ENCODE results near the gene NHSL2.
A peak's percentile ranks its signal among the peaks of the same experiment; 100 is the strongest.
"Not testable (repeated sequence)": the region's sequence is repeated elsewhere in the genome, so short reads cannot be mapped to it uniquely, and the experiment has no call there.

NHSL2 gene

GRCh38 chrX:71910643-71910985 lies at the start of gene NHSL2:
Gene NHSL2 (plus strand): TSS chrX:71910845.
- no peak for DNase-seq (ENCODE audit: low read depth)

DNA sequence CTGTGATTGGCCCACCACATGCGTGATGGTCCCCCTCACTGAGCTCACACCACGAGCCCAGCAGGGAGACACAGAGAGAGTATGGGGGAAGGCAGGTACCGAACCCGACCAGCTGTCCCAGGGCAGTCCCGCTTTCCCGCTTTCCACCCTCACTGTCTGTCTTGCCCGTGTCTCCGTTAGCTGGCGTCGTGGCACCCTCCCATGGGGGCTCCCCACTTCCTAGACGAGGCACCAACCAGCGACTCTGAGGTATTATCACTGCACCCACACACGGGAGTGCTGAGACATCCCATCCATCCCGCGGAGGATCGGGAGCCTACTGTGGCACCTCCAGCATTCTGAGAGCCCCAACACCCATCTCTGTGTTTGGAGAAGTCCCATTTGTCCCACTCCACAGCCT lies 43.0 kb upstream of the NHSL2 start:
- no peak for DNase-seq (ENCODE audit: low read depth)

- DNase-seq (ENCODE audit: low read depth): not testable (repeated sequence)
Observed at GRCh38 chrX:71869566-71869965, 41.1 kb upstream of the NHSL2 start.

DNA sequence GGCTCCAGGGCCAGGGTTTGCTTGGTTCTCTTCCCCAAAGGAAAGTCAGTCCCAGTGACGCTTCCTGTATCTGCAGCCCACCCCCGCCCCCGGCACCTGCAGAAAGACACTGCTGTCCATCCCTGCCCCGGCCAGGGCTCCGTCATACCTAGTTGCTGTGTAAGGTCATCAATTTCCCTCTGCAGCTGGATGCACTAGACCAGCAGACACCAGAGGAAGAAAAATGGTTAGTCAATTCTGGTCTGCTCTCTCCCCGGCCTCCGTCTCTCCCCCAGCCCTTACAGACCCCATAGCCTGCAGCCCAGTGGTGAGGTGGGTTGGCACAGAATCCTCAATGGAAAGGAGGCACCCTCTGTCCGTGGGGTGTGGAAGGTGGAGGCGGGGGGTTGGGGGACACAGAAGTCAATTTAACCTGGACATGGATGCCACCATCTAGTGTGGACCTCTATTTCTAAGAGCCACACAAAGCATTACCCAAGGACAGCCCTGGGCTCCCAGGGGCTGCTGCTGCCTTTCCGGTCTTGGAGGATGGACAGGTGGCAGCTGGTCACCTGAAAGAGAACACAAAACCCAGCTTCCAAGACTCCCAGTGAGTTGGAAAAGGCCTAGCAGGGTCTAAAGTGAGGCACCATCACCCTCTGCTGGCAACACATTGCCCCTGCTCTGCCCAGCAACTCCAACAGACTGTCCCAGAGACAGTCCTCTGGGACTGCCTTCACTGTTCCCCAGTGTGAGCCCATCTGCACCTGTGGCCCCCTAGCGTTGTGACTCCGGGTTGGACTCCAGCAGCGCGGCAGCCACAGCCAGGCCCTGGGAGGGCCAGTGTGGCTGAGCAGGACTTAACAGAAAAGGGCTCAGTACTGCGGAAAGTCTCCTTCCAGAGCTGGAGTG lies 40.2 kb upstream of the NHSL2 start:
- peak; percentile 4 for DNase-seq (ENCODE audit: low read depth)

DNA sequence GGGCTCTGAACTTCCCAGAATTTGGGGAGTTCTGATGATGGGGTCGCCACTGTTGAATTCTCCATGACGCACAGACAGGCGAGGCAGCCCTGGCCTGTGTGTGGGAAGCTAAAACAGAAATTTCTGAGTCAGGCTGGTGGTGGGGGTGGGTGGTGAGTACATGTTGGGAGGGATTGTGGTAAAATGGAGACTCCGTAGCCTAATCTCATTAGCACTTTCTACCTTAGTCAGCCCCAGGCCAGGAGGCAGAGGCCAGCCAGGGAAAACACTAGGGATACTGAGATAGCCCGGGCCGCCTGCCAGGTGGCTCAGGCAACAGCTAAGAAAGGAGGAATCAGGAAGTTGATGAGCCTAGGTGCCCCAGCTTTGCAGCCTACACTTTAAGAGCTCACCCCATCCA lies 39.3 kb upstream of the NHSL2 start:
- peak; percentile 85 for DNase-seq (ENCODE audit: low read depth)

- DNase-seq (ENCODE audit: low read depth): no peak
Observed at GRCh38 chrX:71872542-71873458, 37.8 kb upstream of the NHSL2 start.

DNA sequence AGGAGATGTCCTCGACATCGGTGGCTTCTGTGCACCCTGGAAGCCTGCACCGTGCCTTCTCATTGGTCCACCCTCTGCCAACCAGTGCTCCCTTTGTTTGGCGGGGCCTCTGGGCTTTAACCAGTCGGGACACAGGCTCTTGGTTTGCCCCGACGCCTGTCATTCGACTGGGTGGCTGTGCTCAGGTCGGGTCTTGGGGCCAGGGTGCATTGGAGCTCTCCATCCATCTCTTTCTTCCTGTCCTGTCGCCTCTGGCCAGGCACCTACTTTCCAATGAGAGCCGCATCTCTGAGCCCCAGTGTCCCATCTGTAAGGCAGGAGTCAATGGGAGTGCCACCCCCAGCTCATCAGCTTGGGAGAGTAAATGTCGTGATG lies 37.2 kb upstream of the NHSL2 start:
- no peak for DNase-seq (ENCODE audit: low read depth)

GRCh38 chrX:71876841-71877240 lies 33.8 kb upstream of the NHSL2 start:
- DNase-seq (ENCODE audit: low read depth): not testable (repeated sequence)

- DNase-seq (ENCODE audit: low read depth): no peak
Observed at GRCh38 chrX:71885099-71885498, 25.5 kb upstream of the NHSL2 start.

GRCh38 chrX:71895607-71896006 lies 15.0 kb upstream of the NHSL2 start:
- no peak for DNase-seq (ENCODE audit: low read depth)

DNA sequence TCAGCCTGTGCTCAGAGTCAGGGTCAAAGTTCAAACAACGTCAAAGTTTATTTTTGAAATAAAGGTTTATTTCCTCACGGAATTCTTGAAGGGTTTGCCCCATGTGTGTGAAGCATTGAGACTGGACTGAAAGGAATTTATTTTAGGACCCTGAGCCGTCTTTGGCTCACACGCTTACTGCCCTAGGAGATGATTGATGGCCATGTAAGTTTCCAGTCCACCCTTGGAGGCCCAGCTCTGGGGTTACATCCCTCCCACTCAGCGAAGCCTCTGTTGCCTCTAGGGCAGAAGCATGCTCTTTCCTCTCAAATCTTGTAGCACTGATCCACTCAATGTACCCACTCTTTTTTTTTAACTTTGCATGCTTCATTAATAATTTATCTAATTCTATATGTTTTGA lies 4.5 kb upstream of the NHSL2 start:
- DNase-seq (ENCODE audit: low read depth): no peak

DNA sequence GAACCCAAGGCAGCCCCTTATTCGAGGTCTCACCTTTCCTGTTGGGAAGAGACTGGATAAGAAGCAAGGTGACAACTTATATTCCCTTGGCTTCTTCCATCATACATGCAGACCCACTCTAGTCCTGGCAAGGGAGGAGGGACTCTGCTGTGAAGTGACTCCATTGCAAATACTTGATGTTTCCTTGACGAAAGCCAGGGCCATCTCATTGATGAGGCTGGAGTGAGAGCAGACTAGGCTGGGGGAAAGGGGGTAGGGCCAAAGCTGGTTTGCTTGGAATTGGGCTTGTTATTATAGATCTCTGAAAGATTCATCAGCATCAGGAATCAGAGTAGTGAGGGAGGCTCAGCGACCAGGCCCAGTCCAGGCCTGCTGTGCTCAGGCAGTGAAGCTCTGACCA lies 2.3 kb upstream of the NHSL2 start:
- DNase-seq (ENCODE audit: low read depth): no peak

DNA sequence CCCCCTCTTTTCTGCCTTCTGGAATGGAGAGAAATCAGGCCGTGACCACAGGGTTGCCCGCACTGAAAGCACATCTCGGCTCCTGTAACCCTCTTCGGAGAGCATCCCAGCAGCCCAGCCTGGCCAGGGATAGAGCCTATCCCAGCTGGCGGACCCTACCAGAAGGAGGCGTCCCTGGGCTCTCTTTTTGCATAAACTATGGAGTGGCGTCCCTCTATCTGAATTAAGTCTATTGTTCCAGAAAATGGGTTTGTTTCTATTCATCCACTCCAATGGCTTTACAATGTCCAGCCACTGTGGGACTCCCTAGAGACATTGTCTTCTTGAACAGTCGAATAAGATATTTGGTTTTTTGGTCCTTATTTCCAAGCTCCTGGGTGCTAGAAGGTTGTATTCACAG lies 689 bp upstream of the NHSL2 start:
- no peak for DNase-seq (ENCODE audit: low read depth)

GRCh38 chrX:71910986-71911730 lies 513 bp downstream of the NHSL2 start:
- no peak for DNase-seq (ENCODE audit: low read depth)

DNA sequence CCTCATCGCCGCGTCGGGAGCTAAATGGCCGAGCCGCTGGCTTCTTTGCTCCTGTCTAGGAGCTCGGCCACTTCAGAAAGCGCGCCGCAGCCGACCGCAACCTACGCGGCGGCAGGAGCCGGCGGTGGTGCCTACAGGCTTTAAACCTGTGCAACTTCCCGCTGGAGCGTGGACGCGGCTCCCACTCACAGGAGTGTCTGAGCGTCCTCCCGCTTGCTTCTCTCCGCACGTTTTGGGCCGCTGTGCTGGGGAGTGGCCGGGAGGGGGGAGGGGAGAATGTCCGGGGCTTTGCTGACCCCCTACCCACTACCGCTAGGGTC lies 1.0 kb downstream of the NHSL2 start:
- no peak for DNase-seq (ENCODE audit: low read depth)

DNA sequence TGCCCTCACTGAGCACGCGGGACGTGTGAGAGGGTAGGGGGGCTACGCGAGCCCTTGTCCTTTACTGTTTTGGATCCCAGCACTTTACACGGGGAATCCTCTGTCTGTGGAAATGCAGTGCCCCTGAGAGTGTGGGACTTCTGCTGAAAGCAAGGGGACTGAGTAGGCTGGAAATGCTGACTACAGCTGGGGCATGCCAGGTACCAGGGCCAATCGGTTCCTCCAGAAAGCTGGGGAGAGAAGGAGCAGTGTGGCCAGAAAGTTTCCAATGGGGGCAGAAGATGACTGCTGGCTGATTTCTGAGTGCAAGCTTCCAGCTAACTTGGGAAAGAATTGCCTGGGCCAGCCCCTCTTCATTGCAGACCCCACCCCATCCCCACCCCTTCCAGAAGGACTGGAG lies 1.5 kb downstream of the NHSL2 start:
- DNase-seq (ENCODE audit: low read depth): no peak

- no peak for DNase-seq (ENCODE audit: low read depth)
Observed at GRCh38 chrX:71913156-71913950, 2.7 kb downstream of the NHSL2 start.

GRCh38 chrX:71917621-71918343 lies 7.1 kb downstream of the NHSL2 start:
- DNase-seq (ENCODE audit: low read depth): peak; percentile 90

DNA sequence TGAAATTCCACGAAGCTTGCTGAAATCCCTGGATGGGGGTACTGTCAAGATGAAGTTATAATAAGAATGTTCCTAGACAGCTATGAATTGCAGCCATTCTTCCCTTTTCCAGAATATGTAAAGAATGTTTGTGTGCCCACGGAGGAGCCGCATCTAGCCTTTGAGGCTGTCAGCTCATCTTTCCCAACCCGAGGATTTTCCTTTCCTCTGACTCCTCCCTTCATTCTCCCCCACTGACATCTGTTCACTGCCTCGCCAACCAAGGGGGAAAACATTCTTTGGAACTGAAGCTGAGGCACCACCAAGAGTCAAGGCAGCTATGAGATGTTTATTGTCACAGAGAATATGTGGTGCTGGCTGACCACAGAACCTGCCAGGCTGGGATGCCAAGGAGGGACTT lies 8.8 kb downstream of the NHSL2 start:
- DNase-seq (ENCODE audit: low read depth): peak; percentile 72

DNA sequence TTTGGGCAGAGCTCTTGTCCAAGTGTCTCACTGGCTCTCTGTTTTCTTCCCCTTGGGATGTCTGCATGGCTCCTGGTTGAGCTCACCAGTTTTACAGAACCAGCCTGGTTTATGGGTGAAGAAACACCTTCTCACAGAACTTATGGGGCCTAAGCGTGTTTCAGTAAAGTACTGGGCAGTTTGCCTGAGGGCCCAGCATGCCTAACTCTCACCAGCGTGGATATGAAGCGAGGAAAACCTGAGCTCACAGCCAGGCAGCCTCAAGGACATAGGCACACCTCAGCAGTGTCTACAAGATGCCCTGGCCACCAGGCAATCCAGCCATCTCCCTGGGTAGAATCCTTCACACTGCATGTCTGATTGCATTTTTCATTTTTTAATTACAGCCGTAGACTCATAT lies 9.2 kb downstream of the NHSL2 start:
- no peak for DNase-seq (ENCODE audit: low read depth)

DNA sequence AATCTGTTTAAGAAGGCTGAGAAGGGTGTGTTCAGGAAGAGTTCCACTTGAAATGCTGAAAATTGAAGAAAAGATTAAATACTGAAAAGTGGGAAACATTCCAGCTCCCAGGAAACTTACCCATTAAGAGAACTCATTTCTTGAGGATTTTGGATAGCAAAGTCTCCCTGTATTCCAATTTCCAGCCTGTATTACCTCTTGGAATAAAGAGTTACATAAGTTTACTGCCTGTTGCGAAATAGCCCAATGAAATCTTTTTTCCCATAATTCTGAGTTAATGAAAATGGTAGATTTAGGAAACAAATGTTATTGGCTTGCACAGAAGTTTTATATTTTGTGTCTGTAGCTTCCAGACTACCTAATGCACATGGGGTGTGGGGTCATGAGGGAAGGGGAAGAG lies 12.0 kb downstream of the NHSL2 start:
- DNase-seq (ENCODE audit: low read depth): no peak
